Measurements from ENCODE around the gene MYO18A.

The MYO18A gene

GRCh38 chr17:29086628-29087332, 93.4 kb downstream of the MYO18A start:
- Histone ChIP-seq H3K4me1 (ENCODE audit: control insufficient read depth, insufficient read depth, low read length) (peaks cover 31% of the 10 kb centered on the region), H3K4me3 (ENCODE audit: low read depth, low read length) (no peak overlapping the region), H3K9ac (ENCODE audit: low read length) (no peak overlapping the region), H3K36me3 (ENCODE audit: control insufficient read depth, insufficient read depth, low read length) (peaks cover 50% of the 10 kb centered on the region), H3K27me3 (ENCODE audit: control insufficient read depth, insufficient read depth, low read length) (no peaks in the 10 kb centered on the region), H3K27ac (ENCODE audit: low read depth, low read length) (no peak overlapping the region), H3K9me3 (ENCODE audit: control insufficient read depth, insufficient read depth, low read depth, low read length) (no peaks in the 10 kb centered on the region)

GRCh38 chr17:29085223-29085622, 95.0 kb downstream of the MYO18A start:
- Histone ChIP-seq H3K36me3 (ENCODE audit: control insufficient read depth, insufficient read depth, low read length) (peaks cover 45% of the 10 kb centered on the region), H3K9me3 (ENCODE audit: control insufficient read depth, insufficient read depth, low read depth, low read length) (no peaks in the 10 kb centered on the region), H3K27me3 (ENCODE audit: control insufficient read depth, insufficient read depth, low read length) (no peaks in the 10 kb centered on the region), H3K4me1 (ENCODE audit: control insufficient read depth, insufficient read depth, low read length) (peaks cover 31% of the 10 kb centered on the region), H3K9ac (ENCODE audit: low read length) (no peak overlapping the region), H3K4me3 (ENCODE audit: low read depth, low read length) (no peak overlapping the region), H3K27ac (ENCODE audit: low read depth, low read length) (no peak overlapping the region)

- H3K4me3 ChIP-seq (ENCODE audit: low read depth, low read length), result no peak overlapping the region
- peaks cover 43% of the 10 kb centered on the region for H3K36me3 ChIP-seq (ENCODE audit: control insufficient read depth, insufficient read depth, low read length)
- H3K9ac ChIP-seq (ENCODE audit: low read length), result no peak overlapping the region
- H3K9me3 ChIP-seq (ENCODE audit: control insufficient read depth, insufficient read depth, low read depth, low read length), result no peaks in the 10 kb centered on the region
- no peaks in the 10 kb centered on the region for H3K27me3 ChIP-seq (ENCODE audit: control insufficient read depth, insufficient read depth, low read length)
- no peak overlapping the region for H3K27ac ChIP-seq (ENCODE audit: low read depth, low read length)
- H3K4me1 ChIP-seq (ENCODE audit: control insufficient read depth, insufficient read depth, low read length), result peaks cover 31% of the 10 kb centered on the region
Observed at GRCh38 chr17:29084541-29085146, 95.6 kb downstream of the MYO18A start.

GRCh38 chr17:29080965-29081364, 99.2 kb downstream of the MYO18A start:
- Histone ChIP-seq H3K36me3 (ENCODE audit: control insufficient read depth, insufficient read depth, low read length) (peaks cover 38% of the 10 kb centered on the region), H3K9ac (ENCODE audit: low read length) (no peak overlapping the region), H3K27ac (ENCODE audit: low read depth, low read length) (no peak overlapping the region), H3K4me1 (ENCODE audit: control insufficient read depth, insufficient read depth, low read length) (peaks cover 28% of the 10 kb centered on the region), H3K4me3 (ENCODE audit: low read depth, low read length) (no peak overlapping the region), H3K9me3 (ENCODE audit: control insufficient read depth, insufficient read depth, low read depth, low read length) (no peaks in the 10 kb centered on the region), H3K27me3 (ENCODE audit: control insufficient read depth, insufficient read depth, low read length) (no peaks in the 10 kb centered on the region)

- no peak overlapping the region for H3K9ac ChIP-seq (ENCODE audit: low read length)
- H3K4me1 ChIP-seq (ENCODE audit: control insufficient read depth, insufficient read depth, low read length), result peaks cover 25% of the 10 kb centered on the region
- H3K36me3 ChIP-seq (ENCODE audit: control insufficient read depth, insufficient read depth, low read length), result peaks cover 33% of the 10 kb centered on the region
- no peak overlapping the region for H3K27ac ChIP-seq (ENCODE audit: low read depth, low read length)
- H3K4me3 ChIP-seq (ENCODE audit: low read depth, low read length), result no peak overlapping the region
- H3K9me3 ChIP-seq (ENCODE audit: control insufficient read depth, insufficient read depth, low read depth, low read length), result no peaks in the 10 kb centered on the region
- H3K27me3 ChIP-seq (ENCODE audit: control insufficient read depth, insufficient read depth, low read length), result no peaks in the 10 kb centered on the region
Observed at GRCh38 chr17:29080323-29080722, 99.9 kb downstream of the MYO18A start.

GRCh38 chr17:29079887-29080286, 100.3 kb downstream of the MYO18A start:
- H3K4me3 ChIP-seq (ENCODE audit: low read depth, low read length), result no peak overlapping the region
- peaks cover 20% of the 10 kb centered on the region for H3K4me1 ChIP-seq (ENCODE audit: control insufficient read depth, insufficient read depth, low read length)
- no peaks in the 10 kb centered on the region for H3K9me3 ChIP-seq (ENCODE audit: control insufficient read depth, insufficient read depth, low read depth, low read length)
- no peak overlapping the region for H3K27ac ChIP-seq (ENCODE audit: low read depth, low read length)
- no peaks in the 10 kb centered on the region for H3K27me3 ChIP-seq (ENCODE audit: control insufficient read depth, insufficient read depth, low read length)
- no peak overlapping the region for H3K9ac ChIP-seq (ENCODE audit: low read length)
- peaks cover 31% of the 10 kb centered on the region for H3K36me3 ChIP-seq (ENCODE audit: control insufficient read depth, insufficient read depth, low read length)

- no peaks in the 10 kb centered on the region for H3K9me3 ChIP-seq (ENCODE audit: control insufficient read depth, insufficient read depth, low read depth, low read length)
- no peak overlapping the region for H3K27ac ChIP-seq (ENCODE audit: low read depth, low read length)
- H3K4me1 ChIP-seq (ENCODE audit: control insufficient read depth, insufficient read depth, low read length), result peaks cover 16% of the 10 kb centered on the region
- no peak overlapping the region for H3K9ac ChIP-seq (ENCODE audit: low read length)
- no peak overlapping the region for H3K4me3 ChIP-seq (ENCODE audit: low read depth, low read length)
- H3K36me3 ChIP-seq (ENCODE audit: control insufficient read depth, insufficient read depth, low read length), result peaks cover 31% of the 10 kb centered on the region
- H3K27me3 ChIP-seq (ENCODE audit: control insufficient read depth, insufficient read depth, low read length), result no peaks in the 10 kb centered on the region
Observed at GRCh38 chr17:29079433-29079832, 100.8 kb downstream of the MYO18A start.

GRCh38 chr17:29078183-29079045, 101.8 kb downstream of the MYO18A start:
- H3K4me1 ChIP-seq (ENCODE audit: control insufficient read depth, insufficient read depth, low read length), result peaks cover 16% of the 10 kb centered on the region
- H3K36me3 ChIP-seq (ENCODE audit: control insufficient read depth, insufficient read depth, low read length), result peaks cover 27% of the 10 kb centered on the region
- H3K9ac ChIP-seq (ENCODE audit: low read length), result no peak overlapping the region
- H3K27me3 ChIP-seq (ENCODE audit: control insufficient read depth, insufficient read depth, low read length), result no peaks in the 10 kb centered on the region
- H3K9me3 ChIP-seq (ENCODE audit: control insufficient read depth, insufficient read depth, low read depth, low read length), result no peaks in the 10 kb centered on the region
- no peak overlapping the region for H3K4me3 ChIP-seq (ENCODE audit: low read depth, low read length)
- no peak overlapping the region for H3K27ac ChIP-seq (ENCODE audit: low read depth, low read length)

GRCh38 chr17:29077320-29077719, 102.9 kb downstream of the MYO18A start:
- Histone ChIP-seq H3K4me1 (ENCODE audit: control insufficient read depth, insufficient read depth, low read length) (peaks cover 19% of the 10 kb centered on the region), H3K4me3 (ENCODE audit: low read depth, low read length) (no peak overlapping the region), H3K9me3 (ENCODE audit: control insufficient read depth, insufficient read depth, low read depth, low read length) (no peaks in the 10 kb centered on the region), H3K36me3 (ENCODE audit: control insufficient read depth, insufficient read depth, low read length) (peaks cover 23% of the 10 kb centered on the region), H3K27me3 (ENCODE audit: control insufficient read depth, insufficient read depth, low read length) (no peaks in the 10 kb centered on the region), H3K9ac (ENCODE audit: low read length) (no peak overlapping the region), H3K27ac (ENCODE audit: low read depth, low read length) (no peak overlapping the region)

GRCh38 chr17:29076722-29077121, 103.5 kb downstream of the MYO18A start:
- Histone ChIP-seq H3K27ac (ENCODE audit: low read depth, low read length) (no peak overlapping the region), H3K4me3 (ENCODE audit: low read depth, low read length) (no peak overlapping the region), H3K27me3 (ENCODE audit: control insufficient read depth, insufficient read depth, low read length) (no peaks in the 10 kb centered on the region), H3K4me1 (ENCODE audit: control insufficient read depth, insufficient read depth, low read length) (peaks cover 19% of the 10 kb centered on the region), H3K9me3 (ENCODE audit: control insufficient read depth, insufficient read depth, low read depth, low read length) (no peaks in the 10 kb centered on the region), H3K36me3 (ENCODE audit: control insufficient read depth, insufficient read depth, low read length) (peaks cover 19% of the 10 kb centered on the region), H3K9ac (ENCODE audit: low read length) (no peak overlapping the region)

GRCh38 chr17:29076087-29076486, 104.1 kb downstream of the MYO18A start:
- H3K4me1 ChIP-seq (ENCODE audit: control insufficient read depth, insufficient read depth, low read length), result peaks cover 19% of the 10 kb centered on the region
- H3K9ac ChIP-seq (ENCODE audit: low read length), result no peak overlapping the region
- no peaks in the 10 kb centered on the region for H3K27me3 ChIP-seq (ENCODE audit: control insufficient read depth, insufficient read depth, low read length)
- H3K9me3 ChIP-seq (ENCODE audit: control insufficient read depth, insufficient read depth, low read depth, low read length), result no peaks in the 10 kb centered on the region
- H3K4me3 ChIP-seq (ENCODE audit: low read depth, low read length), result no peak overlapping the region
- no peak overlapping the region for H3K27ac ChIP-seq (ENCODE audit: low read depth, low read length)
- H3K36me3 ChIP-seq (ENCODE audit: control insufficient read depth, insufficient read depth, low read length), result peaks cover 15% of the 10 kb centered on the region
